Activated gamma-delta T cell treated with anti-CD3 and anti-CD28 coated beads, Interleukin-2, amount 50 U/mL, for 16 hours (primary cell): ENCODE measurements around the gene GLUL.
"Not testable (repeated sequence)": the region's sequence is repeated elsewhere in the genome, so short reads cannot be mapped to it uniquely, and the experiment has no call there.

Experiments
- DNase-seq: peaks from one replicate; pipeline ENCODE4 v3.0.0-alpha.2; 2020; ENCODE audit warnings: low read depth

GLUL gene

DNA sequence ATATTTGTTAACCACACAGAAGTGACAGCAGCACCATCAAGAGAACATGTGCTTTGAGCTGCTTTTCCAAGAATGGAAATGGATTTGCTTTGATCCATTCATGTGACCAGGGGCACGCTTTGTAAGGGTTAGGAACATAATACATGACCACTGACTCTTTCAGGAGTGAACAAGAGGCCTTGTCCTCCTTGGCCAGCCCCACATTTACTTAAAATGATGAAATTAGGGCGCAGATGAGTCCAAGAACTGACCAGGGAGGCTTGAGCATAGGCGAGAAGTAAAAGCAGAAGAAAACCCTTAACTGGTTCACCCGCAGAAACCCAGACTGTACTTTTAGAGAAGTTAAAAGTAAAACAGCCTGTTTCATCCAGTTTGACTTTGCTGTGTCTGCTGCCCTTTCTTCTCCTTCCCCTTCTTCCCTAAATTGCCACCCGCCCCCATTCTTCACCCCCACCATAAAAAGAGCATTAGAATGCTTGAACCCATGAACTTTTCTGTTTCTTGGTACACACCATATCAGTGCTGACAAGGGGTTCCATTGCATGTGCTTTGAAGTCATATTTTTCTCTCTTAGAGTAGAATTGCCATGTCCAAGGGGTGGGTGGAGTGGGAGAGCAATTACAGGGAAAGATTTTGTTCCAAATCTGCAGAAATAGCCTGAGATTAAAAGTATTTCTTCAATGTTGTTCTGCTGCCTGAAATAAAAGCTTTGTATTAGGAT, 2.6 kb upstream of the GLUL start:
- no peak for DNase-seq

DNA sequence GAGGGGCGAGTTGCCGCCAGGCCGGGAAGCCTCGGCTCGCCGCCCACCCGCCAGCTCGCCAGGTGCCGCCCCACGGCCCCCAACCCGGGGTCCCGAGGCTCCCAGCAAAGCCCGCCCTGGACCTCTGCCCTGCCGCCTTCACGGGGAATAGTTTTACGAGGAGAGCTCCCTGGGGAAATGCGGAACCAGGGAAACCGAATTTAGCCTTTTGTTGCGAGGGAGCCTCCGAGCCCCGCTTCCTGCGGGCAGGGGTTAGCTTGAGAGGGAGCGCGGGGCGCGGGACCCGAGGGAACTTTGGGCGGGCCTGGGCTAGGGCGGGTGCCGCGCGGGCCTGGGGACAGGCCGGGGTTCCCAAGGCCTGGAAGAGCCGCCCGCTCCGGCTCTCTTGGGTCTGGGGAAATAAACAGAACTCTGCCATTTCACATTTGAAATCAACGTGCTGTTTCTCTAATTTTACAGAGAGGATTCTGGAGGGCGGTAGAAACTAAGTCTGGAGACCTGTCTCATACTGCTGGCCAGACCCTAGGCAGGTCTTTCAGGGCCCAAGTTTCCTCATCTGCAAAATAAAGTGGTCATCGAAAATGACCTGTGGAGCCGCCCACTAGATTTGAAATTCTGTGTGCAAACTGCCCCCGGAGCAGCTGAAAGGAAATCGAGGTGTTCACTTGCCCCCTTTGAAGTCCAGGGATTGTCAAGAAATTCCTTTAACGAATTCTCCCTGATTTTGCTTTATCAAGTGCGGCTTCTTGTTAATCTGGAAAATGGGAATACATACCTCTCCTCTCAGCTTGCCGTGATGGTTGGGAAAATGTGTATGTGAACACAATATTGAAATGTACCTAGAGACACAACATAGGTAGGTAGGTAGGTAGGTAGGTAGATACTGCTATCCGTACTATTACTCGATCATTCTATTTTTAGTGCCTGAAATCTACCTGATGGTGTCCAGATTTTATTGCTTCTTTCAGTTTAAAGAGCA, 749 bp upstream of the GLUL start:
- no peak for DNase-seq

DNA sequence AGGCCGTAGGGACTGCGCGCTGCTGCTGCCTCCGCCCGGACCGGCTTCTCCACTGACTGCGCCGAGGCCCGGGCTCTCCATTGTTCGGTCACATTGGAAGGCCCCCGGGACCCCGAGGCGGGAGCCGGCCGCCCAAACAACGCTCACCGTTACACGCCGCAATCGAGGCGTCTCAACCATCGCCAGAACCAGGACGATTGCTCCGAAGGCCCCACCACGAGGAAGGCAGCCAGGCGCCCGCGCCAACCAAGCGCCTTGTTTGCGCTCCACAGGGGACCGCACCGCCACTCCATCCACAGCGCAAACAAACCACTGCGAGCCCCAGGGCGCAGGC, 595 bp downstream of the GLUL start:
- no peak for DNase-seq

DNA sequence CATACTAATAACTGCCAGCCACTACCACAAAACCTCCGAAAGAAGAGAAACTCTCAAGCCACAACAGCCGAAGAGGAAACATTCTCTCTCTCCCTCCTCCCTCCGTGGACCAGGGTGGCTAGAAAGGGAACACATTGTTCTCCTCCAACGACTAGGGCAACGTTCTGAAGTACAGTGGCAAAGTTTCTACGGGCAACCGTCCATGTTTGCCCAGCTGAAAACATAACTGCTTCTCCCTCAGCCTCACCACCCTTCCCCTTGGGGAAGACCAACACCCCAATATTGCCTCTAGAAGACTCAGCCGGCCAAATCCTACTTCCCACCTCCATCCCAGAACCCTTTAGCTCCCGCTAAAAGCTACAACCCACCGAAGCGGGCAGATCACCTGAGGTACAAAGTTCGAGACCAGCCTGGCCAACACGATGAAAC, 2.0 kb downstream of the GLUL start:
- no peak for DNase-seq

DNA sequence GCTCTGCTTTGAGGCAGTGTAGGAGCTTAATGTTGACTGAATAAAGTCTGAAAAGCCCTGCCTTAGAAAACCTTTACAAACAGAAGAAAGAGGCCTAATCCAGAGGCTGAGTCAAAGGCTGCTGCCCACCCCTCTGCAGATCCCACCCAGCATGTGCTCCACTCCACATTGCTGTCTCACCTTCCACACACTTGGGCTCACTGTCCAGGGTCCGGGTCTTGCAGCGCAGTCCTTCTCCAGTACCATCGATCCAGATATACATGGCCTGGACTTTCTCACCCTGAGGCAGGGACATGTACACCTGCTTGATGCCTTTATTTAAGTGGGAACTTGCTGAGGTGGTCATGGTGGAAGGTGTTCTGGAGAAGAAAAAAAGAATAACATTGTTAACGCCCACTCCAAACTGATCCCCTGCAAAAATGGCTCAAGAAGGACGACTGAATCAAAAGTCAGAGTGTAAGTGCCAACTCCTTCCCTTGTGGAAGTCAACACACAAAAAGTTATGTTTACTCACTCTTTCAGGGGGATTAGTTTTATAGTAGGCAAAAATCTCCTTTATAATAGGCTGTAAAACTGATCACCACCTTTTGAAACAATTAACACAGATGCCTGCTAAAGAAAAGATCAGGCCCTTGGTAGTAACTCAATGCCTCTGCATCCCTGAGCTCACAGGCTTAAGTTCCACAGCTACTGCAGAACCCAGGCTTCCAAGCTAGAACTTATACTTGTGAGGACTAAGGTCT, 3.0 kb downstream of the GLUL start:
- no peak for DNase-seq

DNA sequence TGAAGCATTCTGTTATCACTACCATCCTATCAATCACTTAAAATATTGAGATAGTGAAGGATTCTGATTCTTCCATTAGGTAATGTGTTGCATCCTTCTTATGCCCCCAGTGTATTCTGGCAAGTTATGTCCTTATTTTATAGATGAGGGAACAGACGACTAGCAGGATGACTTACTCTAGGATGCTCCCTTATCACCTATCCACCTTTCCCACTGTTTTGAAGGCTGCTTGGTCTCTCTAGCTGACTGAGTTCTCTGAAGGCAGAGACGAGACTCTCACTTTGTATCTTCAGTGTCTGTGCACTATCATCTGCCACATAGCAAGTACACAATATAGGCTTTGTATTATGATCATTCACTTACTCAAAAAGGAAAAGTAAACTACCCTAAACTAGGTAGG, 4.0 kb downstream of the GLUL start:
- DNase-seq: no peak

DNA sequence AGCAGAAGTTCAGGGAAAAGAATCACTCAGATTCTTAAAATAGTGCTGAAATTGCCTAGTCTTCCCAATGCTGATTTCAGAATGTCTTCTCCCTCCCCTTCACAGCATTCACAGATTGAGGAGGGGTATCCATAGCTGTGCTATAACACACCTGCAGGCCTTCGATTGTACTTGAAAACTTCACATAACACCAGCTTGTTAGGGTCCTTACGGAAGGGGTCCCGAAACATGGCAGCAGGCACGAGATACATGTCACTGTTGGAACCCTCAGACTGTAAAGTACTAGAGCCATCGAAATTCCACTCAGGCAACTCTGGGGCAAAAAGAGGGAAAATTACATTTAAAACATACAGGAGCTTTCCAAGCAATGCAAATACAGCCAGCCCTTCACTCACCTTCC, 4.6 kb downstream of the GLUL start:
- no peak for DNase-seq

DNA sequence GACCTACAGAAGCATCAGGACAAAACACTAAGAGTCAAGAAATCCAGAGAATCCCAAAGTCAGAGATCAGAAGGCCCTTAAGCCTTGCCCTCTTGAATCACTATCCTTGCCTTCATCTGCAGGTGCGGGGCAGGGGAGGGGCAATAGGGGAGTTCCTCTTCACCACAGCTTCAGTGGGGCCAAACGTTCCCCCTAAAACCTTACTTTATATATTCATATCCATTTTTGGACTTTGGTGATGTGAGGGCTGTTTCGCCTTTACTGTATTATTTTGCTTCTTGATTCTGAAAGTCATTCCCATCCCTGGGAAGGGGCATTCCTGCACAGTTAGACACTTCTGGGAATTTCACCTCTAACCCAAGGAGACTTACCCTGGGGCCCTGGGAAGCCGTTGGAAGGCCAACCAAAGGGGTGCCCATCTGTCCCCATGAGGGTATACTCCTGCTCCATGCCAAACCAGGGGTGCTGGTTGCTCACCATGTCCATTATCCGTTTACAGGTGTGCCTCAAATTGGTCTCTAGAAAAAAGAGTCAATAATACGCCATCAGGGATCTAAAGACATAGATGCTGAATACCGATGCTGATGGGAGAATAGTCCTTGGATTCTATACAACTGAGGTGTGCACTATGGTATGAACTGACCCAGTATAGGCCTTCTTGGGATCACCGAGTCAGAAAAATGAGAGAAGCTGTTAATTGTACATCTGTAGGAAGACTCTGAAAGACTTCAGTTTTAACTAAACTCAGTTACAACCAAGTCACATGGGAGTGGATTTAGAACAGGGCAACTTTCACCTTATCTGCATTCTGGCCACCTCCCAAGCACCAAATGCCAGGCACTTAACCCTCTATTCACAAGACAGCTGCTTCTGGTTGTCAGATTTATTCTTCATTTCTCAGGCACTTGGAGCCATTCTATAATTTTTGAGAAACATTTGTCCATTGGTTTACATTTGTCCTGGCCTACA, 5.4 kb downstream of the GLUL start:
- no peak for DNase-seq

DNA sequence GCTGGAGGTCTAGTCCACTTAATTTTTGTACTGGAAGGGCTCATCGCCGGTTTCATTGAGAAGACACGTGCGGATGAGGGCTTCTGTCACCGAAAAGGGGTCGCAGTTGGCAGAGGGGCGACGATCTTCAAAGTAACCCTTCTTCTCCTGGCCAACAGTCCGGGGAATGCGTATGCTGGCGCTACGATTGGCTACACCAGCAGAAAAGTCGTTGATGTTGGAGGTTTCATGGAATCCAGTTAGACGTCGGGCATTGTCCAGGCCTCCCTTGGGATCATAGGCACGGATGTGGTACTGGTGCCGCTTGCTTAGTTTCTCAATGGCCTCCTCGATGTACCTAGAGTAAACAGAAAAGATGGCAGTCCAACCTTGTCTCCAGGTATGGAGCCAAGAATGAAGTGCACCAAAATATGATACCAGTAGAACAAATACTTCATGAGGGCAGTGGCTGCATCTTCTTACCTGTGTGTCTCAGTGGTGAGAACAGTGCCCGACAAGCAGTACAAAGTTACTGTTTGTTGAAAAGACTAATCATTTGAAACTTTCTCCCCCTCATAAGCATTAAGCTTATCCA, 7.1 kb downstream of the GLUL start:
- no peak for DNase-seq

DNA sequence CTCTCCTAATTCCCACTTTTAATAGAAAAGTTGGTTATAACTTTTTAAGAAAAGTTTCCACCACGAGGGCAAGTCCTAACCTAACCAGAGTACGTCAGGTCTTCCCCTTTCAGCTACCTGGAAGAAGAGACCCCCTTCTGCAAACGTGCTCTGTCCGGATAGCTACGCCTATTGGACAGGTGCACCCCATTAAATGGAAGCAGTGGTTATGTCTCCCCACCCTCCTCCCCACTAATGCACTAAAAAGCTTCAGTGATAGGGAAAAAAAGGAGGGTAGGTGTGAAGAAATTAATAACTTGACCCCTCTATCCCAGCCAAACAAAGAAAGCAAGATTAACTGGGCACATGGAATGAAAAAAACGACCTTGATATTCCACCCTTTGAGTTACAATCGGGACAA, 7.7 kb downstream of the GLUL start:
- DNase-seq: no peak

DNA sequence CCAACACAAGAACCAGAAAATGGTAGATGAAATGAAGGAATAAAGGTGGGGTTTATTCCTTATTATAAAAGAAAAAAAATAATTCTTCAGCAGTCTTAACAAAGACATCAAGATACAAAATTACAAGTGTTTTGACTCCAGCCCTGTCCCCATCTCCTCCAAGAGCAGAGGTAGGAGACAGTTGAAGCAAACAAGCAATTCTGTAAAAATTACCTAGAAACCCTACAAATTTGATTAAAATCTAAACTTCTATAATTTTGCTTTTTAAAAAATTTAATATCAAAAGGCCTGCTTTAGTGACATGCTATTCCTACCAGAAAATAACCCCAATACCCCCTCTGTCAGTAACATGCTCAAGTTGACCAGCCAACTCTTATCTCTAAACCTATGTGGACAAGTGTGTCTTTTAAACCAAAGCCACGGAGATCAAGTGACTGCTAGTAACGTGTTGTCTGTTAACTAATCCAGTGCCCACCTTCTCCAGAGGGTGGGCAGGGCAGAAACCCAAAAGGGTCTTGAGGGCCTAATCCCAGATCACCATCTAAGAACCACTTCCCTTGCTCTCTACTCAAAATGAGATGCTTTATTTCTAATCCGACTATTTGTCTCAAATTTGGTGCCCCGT, 8.4 kb downstream of the GLUL start:
- DNase-seq: no peak

DNA sequence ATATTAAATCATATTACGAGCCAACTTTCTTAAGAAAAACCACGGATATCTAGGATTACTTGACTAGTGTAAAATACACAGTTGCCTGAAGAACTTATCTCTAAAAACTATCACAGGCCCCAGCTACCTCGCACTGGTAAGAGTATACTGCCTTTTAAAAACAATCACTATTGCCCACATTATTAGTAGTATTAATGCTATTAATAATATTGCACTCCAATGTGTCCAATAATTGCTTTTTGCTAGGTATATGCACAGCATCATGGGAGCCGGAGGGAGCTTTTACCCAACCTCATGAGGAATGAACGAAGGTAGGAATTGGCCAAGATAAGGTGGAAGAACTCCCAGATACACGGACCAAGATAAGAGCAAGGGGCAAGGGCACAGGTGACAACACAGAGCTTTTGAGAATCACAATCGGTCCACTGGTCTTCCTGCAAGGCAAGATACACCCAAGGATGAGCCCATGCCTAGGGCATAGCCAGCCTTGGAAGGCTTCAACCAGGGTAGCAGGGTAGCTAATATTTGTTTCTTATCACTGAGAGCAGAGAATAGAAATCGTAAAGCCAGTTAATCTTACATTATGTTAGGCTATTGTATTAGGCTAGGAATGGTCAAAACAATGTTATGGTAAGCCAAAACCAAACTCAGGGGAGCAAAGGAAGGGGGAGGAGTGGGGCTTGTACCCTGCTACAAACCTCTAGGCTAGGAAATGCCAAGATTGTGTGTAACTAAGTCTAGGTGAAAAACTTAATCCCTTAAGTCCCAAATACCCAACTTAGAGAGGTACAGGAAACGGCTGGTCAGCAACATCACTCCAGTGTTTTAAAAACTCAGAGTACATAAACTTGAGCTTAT, 9.4 kb downstream of the GLUL start:
- no peak for DNase-seq

DNA sequence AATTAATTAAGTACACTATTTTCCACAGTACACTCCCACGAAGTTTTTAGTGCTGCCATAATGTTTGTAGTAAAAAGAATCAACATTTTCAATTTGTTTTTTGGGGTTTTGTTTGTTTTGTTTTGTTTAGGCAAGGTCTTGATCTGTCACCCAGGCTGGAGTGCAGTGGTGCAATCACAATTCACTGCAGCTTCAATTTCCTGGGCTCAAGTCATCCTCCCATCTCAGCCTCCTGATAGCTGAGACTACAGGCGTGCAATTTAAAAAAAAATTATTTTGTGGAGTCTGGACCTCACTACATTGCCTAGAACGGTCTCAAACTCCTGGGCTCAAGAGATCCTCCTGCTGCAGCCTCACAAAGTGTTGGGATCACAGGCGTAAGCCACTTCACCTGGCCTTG, 11.4 kb downstream of the GLUL start:
- no peak for DNase-seq

DNA sequence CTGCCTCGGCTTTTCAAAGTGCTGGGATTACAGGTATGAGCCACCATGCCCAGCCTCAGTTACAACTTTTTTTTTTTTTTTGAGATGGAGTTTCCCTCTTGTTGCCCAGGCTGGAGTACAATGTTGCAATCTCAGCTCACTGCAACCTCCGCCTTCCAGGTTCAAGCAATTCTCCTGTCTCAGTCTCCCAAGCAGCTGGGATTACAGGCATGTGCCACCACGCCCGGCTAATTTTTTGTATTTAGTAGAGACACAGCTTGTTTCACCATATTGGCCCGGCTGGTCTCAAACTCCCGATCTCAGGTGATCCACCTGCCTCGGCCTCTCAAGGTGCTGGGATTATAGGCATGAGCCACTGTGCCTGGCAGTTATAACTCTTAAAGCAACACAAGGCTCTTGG, 11.8 kb downstream of the GLUL start:
- DNase-seq: not testable (repeated sequence)

DNA sequence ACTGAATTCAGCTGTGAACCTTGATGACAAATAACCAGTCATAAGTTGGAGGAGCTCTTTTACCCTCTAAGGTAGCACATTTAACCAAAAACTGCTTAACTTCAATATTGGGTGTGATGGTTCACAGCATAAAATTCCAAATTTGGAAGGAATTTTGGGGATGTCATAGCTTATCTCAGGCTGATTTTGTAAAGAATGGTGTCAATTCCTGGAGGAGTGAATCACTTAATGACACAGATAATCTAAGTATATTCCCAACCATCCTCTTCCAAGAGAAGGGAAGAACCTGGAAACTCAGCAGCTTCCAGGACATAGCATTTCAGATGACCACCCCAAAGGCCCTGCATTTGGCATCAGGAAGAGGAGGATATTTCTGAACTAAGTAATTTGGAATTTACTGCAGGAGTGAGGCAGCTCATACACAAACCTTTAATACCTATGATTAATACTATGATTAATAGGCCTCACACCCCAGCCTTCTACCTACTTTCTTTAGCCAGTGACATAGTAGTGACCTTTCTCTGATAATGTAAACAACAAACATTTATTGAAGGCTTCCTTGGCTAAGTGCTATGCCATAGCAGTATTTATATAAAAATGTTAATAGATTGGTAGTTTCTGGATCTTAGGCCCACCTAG, 14.5 kb downstream of the GLUL start:
- no peak for DNase-seq

DNA sequence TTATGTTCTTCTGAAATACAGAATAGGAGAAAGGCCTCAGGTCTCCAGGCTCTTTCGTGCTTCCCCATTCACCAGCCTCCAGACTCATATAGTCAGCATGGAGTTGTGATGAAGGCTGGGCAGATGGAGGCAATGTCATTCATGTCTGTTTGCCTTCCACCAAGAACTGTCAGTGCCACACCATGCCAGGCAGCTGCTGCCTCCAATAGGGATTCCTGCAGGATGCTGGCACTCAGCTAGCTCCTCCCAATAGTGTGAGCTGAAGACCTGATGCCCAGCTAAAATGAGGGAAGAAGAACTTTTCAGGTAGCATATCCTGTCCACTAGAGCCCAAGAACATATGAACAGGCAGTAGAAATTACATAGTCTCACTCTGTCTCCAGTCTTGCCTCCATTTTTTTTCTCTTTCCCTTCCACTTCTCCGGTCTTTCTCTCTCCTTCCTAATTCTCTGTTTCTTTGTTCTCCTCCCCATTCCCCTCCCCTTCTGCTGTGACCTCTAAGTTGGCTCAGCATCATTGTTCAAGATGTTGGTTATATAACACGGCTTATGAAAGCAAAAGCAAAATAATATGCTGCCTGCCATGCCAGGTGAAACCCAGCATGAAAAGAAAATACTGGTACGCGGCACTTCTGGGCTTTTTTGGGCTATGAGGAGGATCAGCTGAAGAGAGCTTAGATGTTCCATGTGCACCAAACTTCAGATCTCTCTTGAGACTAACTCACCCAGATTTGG, 17.3 kb downstream of the GLUL start:
- DNase-seq: no peak

DNA sequence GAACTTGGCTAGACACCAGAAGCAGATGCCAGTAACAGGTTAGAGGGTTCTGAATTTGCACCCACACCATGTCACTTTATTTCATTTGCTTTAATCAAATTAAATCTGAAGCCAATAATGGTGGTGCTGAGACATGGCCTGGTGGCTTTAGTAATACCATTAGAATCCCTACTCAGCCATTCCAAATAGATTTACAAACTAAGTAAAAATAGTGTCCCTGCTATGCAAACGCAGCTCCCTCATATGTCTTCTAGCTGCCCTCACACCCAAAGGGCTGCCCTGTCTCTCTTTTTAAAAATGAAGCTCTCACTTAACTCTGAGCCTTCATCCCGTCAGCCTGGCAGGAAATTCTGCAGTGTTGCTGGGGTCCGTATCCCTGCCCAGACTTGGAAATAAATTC, 21.1 kb downstream of the GLUL start:
- DNase-seq: no peak

DNA sequence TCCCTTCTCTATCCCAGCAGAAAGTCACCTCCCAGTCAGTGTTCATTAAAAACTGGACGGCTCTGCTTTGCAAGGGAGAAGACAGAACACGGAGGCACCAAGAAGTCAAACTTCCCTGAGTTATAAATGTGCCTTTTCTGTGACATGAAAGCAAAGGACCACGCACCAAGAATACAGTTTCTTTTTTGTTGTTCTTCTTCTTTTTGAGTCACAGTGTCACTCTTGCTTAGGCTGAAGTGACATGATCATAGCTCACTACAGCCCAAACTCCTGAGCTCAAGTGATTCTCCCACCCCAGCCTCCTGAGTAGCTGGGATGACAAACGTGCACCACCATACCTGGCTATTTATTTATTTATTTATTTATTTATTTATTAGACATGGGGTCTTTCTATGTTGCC, 22.7 kb downstream of the GLUL start:
- no peak for DNase-seq

DNA sequence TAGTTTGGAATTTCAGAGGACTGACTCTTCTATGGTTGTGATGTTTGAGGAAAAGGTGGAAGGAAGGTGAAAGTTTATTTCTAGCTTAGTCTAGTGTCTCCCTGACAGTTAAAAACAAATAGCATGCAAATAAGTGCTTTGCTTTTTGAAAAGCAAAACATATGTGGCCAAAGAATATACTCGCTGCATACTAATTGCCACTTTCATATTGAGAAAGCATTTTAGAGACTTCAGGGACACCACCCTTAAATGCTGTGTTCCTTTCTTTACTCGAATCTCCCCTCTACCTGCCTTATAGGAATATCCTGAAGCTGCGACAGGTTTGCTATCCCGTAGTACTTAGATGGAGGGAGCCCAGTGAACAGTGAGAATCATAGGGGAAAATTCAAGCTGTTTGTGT, 23.2 kb downstream of the GLUL start:
- DNase-seq: no peak
